DND-41 (cell line): ENCODE results near the gene MBNL3.
A peak's percentile ranks its signal among the peaks of the same experiment; 100 is the strongest.

Experiments
- ATAC-seq: fragments of 200-7000 bp; cut with Tn5 transposase; 3 replicates; pipeline ENCODE4 v1.9.1; 2021; ENCODE audit warnings: low read depth; ENCODE audit not compliant: insufficient read depth
- DNase-seq: peaks from one replicate; pipeline ENCODE4 v3.0.0-alpha.2; 2020
- H2AFZ ChIP-seq: 2 replicates; pipeline ENCODE4 v1.6.0; 2012; ENCODE audit warnings: low read depth, low read length
- H3K27ac ChIP-seq: 2 replicates; pipeline ENCODE4 v1.5.1; 2012; ENCODE audit warnings: low read length, inconsistent platforms
- H3K27me3 ChIP-seq: fragments of 200-600 bp; sonication (generic); 2 replicates; pipeline ENCODE4 v1.6.0; 2012; ENCODE audit warnings: low read length, mild to moderate bottlenecking, inconsistent platforms; ENCODE audit not compliant: insufficient read depth, poor library complexity
- H3K36me3 ChIP-seq: 2 replicates; pipeline ENCODE4 v1.5.1; 2012; ENCODE audit warnings: low read length, inconsistent platforms; ENCODE audit not compliant: insufficient read depth
- H3K4me1 ChIP-seq: 2 replicates; pipeline ENCODE4 v1.5.1; 2012; ENCODE audit warnings: mild to moderate bottlenecking, low read length; ENCODE audit not compliant: insufficient read depth
- H3K4me2 ChIP-seq: 2 replicates; pipeline ENCODE4 v1.6.0; 2012; ENCODE audit warnings: mild to moderate bottlenecking, moderate library complexity, low read length, inconsistent platforms; ENCODE audit not compliant: insufficient read depth
- H3K4me3 ChIP-seq, 2 experiments: fragments of 200-600 bp in 1 of 2; shearing (Covaris generic) in 1 of 2; 2 replicates each; pipeline ENCODE4 v1.5.1; 2012 to 2016; ENCODE audit warnings: inconsistent platforms in 2 of 2, low read length in 2 of 2, mild to moderate bottlenecking in 2 of 2, low read depth in 1 of 2, moderate library complexity in 1 of 2
- H3K79me2 ChIP-seq: 2 replicates; pipeline ENCODE4 v1.6.0; 2012; ENCODE audit warnings: low read length, inconsistent platforms; ENCODE audit not compliant: insufficient read depth
- H3K9ac ChIP-seq: 2 replicates; pipeline ENCODE4 v1.6.0; 2012; ENCODE audit warnings: low read depth, mild to moderate bottlenecking, inconsistent platforms, low read length, moderate library complexity
- H3K9me3 ChIP-seq: 2 replicates; pipeline ENCODE4 v1.5.1; 2012; ENCODE audit warnings: low read length, moderate library complexity, mild to moderate bottlenecking, inconsistent platforms; ENCODE audit not compliant: insufficient read depth, severe bottlenecking
- H4K20me1 ChIP-seq: 2 replicates; pipeline ENCODE4 v1.6.0; 2012; ENCODE audit warnings: low read length; ENCODE audit not compliant: insufficient read depth
- EZH2 ChIP-seq: IDR thresholded peaks from 3 replicates; pipeline ENCODE4 v1.6.1; 2012; ENCODE audit warnings: borderline replicate concordance, low read depth, mild to moderate bottlenecking, moderate library complexity, low read length, inconsistent platforms; ENCODE audit not compliant: severe bottlenecking
- TF ChIP-seq, protein P1 (sequence below): IDR thresholded peaks from 2 replicates; pipeline ENCODE4 v1.5.1; 2012; ENCODE audit warnings: borderline replicate concordance, low read length, moderate library complexity, mild to moderate bottlenecking; ENCODE audit not compliant: poor library complexity, severe bottlenecking; ENCODE audit errors: extremely low read depth

MBNL3 gene

DNA sequence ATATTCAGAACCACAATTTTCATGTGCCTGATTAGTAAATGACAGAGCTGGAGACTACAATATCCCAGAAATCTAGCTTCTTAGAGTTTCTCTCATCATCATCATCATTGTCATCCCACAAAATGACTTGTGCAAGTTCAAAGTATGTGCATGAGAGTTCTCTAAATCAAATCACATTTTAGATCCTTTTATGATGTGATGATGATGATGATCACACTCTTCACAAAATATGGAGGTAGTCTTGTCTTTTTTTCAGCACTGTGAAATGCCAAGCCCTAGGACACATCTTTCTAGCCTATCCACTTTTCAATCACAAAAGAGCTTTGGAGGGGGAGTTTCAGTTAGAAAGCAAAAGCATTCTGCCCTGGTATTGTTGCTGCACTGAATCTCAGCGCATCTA is 7.4 kb downstream of the MBNL3 start:
- Histone ChIP-seq H3K36me3 (no peaks in the 10 kb centered on the region), H3K27me3 (no peaks in the 10 kb centered on the region), H3K9me3 (no peaks in the 10 kb centered on the region), H3K9ac (peak overlapping the region; percentile 53), H3K27ac (peak overlapping the region; percentile 81), H3K4me2 (peak overlapping the region; percentile 71), H3K4me3 (peak overlapping the region in 1 of 2 experiments; percentile 55; a peak in 2 of 4 replicates), H3K4me1 (peaks cover 72% of the 10 kb centered on the region), H4K20me1 (peaks cover 8% of the 10 kb centered on the region; the same call in 1 of the 2 replicates), H3K79me2 (peaks cover 95% of the 10 kb centered on the region), H2AFZ (no peak overlapping the region)
- TF ChIP-seq EZH2, result no peak
- TF ChIP-seq, protein P1, sequence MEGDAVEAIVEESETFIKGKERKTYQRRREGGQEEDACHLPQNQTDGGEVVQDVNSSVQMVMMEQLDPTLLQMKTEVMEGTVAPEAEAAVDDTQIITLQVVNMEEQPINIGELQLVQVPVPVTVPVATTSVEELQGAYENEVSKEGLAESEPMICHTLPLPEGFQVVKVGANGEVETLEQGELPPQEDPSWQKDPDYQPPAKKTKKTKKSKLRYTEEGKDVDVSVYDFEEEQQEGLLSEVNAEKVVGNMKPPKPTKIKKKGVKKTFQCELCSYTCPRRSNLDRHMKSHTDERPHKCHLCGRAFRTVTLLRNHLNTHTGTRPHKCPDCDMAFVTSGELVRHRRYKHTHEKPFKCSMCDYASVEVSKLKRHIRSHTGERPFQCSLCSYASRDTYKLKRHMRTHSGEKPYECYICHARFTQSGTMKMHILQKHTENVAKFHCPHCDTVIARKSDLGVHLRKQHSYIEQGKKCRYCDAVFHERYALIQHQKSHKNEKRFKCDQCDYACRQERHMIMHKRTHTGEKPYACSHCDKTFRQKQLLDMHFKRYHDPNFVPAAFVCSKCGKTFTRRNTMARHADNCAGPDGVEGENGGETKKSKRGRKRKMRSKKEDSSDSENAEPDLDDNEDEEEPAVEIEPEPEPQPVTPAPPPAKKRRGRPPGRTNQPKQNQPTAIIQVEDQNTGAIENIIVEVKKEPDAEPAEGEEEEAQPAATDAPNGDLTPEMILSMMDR, result no peak
- peak; percentile 18; the same call in 1 of the 3 replicates for ATAC-seq
- no peak for DNase-seq

DNA sequence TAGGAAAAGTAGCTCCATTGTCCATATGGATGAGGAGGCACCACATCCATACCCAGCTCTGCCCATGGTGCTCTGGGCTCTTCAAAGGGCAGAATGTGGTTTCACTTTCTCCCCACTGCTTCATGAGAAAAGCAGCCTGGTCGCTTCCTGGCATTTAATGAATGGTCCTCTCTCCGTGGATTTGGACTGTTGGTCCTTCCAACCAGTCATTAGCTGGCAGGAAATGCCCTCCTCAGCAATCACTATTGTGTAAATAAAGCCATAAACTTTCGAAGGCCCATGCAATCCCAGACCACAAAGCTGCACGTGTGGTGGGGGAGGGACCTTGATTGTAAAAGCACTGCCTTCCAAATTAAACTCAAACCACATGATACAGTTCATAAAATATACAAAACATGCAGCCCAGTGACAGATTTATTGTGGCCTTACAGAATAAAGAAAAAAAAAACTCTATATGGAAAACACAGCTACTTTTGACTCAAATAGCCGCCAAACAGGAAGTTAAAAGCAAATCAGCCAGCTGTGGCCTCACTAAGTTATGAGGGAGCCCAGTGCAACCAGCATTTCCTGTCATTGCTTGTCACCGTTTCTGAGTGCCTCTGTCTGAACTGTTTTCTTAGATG is 8.1 kb downstream of the MBNL3 start:
- peak overlapping the region in 1 of 2 experiments; percentile 55; a peak in 3 of 4 replicates for H3K4me3 ChIP-seq
- H4K20me1 ChIP-seq, result peaks cover 8% of the 10 kb centered on the region; the same call in 1 of the 2 replicates
- peaks cover 70% of the 10 kb centered on the region for H3K4me1 ChIP-seq
- H3K36me3 ChIP-seq, result no peaks in the 10 kb centered on the region
- peak; percentile 92 for ATAC-seq
- no peak overlapping the region for H2AFZ ChIP-seq
- peak overlapping the region; percentile 53 for H3K9ac ChIP-seq
- H3K79me2 ChIP-seq, result peaks cover 95% of the 10 kb centered on the region
- H3K27ac ChIP-seq, result peak overlapping the region; percentile 81
- H3K27me3 ChIP-seq, result no peaks in the 10 kb centered on the region
- no peaks in the 10 kb centered on the region for H3K9me3 ChIP-seq
- TF ChIP-seq, protein P1, result no peak
- TF ChIP-seq EZH2, result no peak
- DNase-seq, result peak; percentile 70
- H3K4me2 ChIP-seq, result peak overlapping the region; percentile 71

DNA sequence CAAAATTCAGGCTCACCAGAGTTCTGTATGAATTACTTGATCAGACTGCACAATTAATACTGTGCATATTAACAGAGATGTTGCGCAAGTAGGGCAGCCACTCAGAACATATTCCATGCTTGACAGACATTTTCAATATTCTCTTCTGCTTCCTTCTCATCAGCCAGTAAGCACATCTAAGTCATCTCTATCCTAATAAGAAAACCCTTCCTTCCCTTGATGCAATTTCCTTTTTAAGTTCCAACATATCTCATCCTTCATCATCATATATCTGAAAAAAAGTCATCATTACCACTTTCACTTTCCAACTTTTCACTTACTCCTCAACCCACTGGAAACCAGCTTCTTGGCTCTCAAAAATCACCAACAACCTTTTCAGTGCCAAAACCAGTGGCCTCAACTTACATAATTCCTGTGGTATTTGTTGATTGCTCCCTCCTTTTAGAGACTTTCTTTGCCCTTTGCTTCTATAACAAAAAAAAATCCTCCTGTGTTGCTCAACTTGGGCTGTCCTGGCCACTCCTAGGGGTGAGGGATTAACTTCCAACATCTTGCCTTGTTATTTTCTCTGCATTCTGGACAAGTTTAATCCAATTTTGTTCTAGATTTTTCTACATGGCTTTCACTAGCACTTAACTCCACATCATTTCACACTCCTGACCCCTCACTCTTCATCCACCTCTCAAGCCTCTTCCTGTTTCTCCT is 14.1 kb downstream of the MBNL3 start:
- Histone ChIP-seq H2AFZ (no peak overlapping the region), H3K9ac (no peak overlapping the region), H3K4me1 (peaks cover 24% of the 10 kb centered on the region), H3K27me3 (no peaks in the 10 kb centered on the region), H3K9me3 (no peaks in the 10 kb centered on the region), H4K20me1 (peaks cover 12% of the 10 kb centered on the region), H3K27ac (peak overlapping the region; percentile 44), H3K4me3 (no peak overlapping the region), H3K4me2 (0 out of 2 replicates have a peak overlapping the region, but pooled peaks have one; percentile 27), H3K36me3 (no peaks in the 10 kb centered on the region), H3K79me2 (peaks cover 95% of the 10 kb centered on the region)
- ATAC-seq (peak; percentile 31; the same call in 1 of the 3 replicates), DNase-seq (no peak)
- TF ChIP-seq, protein P1, result no peak
- no peak for TF ChIP-seq EZH2
